PFSK-1 (cell line): Measurements from ENCODE around the gene MRPS12.

Experiments used
- FOXP2 ChIP-seq: optimal IDR thresholded peaks from 2 replicates; pipeline ENCODE3; 2011; ENCODE audit warnings: borderline replicate concordance, control low read depth, inconsistent platforms; ENCODE audit not compliant: insufficient read depth; ENCODE audit errors: extremely low read length, extremely low read depth
- POLR2AphosphoS5 ChIP-seq: IDR thresholded peaks from 2 replicates; pipeline ENCODE4 v1.6.1; 2012; ENCODE audit warnings: low read depth, mild to moderate bottlenecking, control low read depth, low read length, moderate library complexity
- REST ChIP-seq, 2 experiments: IDR thresholded peaks; 2 replicates each; pipeline versions ENCODE4 v1.6.1 to v1.8.0; 2011 to 2012; ENCODE audit warnings: low read depth in 2 of 2, low read length in 2 of 2, control low read depth in 1 of 2, inconsistent platforms in 1 of 2, mild to moderate bottlenecking in 1 of 2, moderate library complexity in 1 of 2; ENCODE audit not compliant: insufficient read depth in 1 of 2
- SIN3A ChIP-seq: IDR thresholded peaks from 2 replicates; pipeline ENCODE4 v1.6.1; 2012; ENCODE audit warnings: mild to moderate bottlenecking, low read length, moderate library complexity, borderline replicate concordance; ENCODE audit not compliant: insufficient read depth
- TAF1 ChIP-seq: IDR thresholded peaks from 2 replicates; pipeline ENCODE4 v1.6.1; 2012; ENCODE audit warnings: low read length, control low read depth, borderline replicate concordance; ENCODE audit not compliant: insufficient read depth

MRPS12 gene

DNA sequence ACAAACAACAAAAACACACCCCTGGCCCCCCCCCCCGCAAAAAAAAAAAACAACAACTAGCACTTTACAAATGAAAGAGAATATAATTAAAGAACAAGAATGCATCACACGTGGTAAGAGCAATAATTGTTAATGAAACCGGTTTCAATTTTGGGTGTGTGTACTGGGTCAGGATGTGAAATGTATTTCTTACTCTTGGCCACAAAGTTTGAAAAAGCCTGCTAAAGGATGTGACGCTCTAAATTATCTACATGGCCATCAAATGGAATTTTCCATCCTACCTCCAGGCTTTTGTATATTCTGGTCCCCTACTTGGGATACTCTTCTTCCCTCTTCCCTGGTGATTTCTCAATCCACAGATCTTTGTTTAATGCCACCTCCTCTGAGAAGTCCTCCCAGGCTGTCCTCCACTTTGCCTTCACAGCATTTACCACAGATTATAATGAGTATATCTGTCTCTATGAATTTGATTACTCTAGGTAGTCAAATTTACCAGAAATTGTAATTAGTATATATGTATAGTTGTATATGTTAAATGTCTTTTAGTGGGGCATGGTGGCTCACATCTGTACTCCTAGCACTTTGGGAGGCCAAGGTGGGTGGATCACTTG is 2.2 kb upstream of the MRPS12 start:
- no peak for TF ChIP-seq REST (IDR thresholded peaks at IDR 0.05; ENCODE audit: insufficient read depth in 1 of 2, low read depth in 2 of 2, low read length in 2 of 2)
- no peak for TF ChIP-seq SIN3A
- no peak for TF ChIP-seq TAF1
- TF ChIP-seq POLR2AphosphoS5 = no peak
- TF ChIP-seq FOXP2 = no peak

- TF ChIP-seq POLR2AphosphoS5 (peak; percentile 90; the same call in 1 of the 2 replicates), REST (IDR thresholded peaks at IDR 0.05; ENCODE audit: insufficient read depth in 1 of 2, low read depth in 2 of 2, low read length in 2 of 2) (no peak), FOXP2 (no peak), TAF1 (peak; percentile 82; the same call in 1 of the 2 replicates), SIN3A (no peak)
These were observed 592 bp upstream of the MRPS12 start, which contains the start of gene SARS2 for GRCh38 chr19:38929929-38930775. Gene SARS2 (minus strand): TSS chr19:38930763. CDS start chr19:38930736, 27 bp downstream.

GRCh38 chr19:38931521-38931793 is 713 bp downstream of the MRPS12 start:
- no peak for TF ChIP-seq FOXP2
- TF ChIP-seq SIN3A = no peak
- no peak for TF ChIP-seq POLR2AphosphoS5
- TF ChIP-seq REST (IDR thresholded peaks at IDR 0.05; ENCODE audit: insufficient read depth in 1 of 2, low read depth in 2 of 2, low read length in 2 of 2) = no peak
- no peak for TF ChIP-seq TAF1

- TF ChIP-seq FOXP2 (no peak), REST (IDR thresholded peaks at IDR 0.05; ENCODE audit: insufficient read depth in 1 of 2, low read depth in 2 of 2, low read length in 2 of 2) (no peak), POLR2AphosphoS5 (no peak; the same call in 1 of the 2 replicates), TAF1 (no peak), SIN3A (no peak)
These were observed 1.9 kb downstream of the MRPS12 start for GRCh38 chr19:38932425-38933179.
